ENCODE results near the gene STPG4. TPM values are rescaled to one million over a fixed set of nuclear protein-coding genes. Genes with fewer than 3 reads are reported as not detected.

The STPG4 gene
- total RNA-seq, 1 experiment from 2014 or later = 10.6 TPM

DNA sequence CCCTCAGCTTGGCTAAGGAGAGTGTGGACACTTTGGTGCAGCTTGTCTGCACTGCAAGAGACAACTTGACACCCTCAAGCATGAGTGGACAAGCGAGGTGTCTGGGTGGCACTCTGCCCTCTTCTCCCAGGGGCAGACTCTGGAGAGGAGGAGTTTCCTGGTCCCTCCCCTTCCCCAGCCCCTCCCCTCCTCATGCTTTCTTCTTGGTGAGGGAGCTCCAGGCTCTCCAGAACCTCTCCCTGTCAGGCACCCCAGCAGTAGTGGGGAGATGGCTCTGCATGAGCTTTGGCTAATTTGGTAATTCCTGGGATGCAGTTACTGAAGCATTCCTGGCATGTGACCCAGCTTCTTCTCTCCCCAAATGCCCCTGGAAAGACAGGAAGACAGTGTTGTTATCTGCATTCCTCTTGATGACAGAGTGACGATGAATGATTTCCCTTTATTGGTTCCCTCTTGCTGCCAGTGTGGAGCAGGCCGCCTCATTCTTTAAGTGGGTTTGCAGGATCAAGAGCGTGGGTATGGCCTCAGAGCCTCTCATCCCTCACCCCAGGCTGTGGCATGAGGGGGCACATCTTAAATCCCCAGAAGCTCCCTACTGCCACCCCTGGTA lies 89.2 kb downstream of the STPG4 start (continued):
- TF ChIP-seq, protein P1, sequence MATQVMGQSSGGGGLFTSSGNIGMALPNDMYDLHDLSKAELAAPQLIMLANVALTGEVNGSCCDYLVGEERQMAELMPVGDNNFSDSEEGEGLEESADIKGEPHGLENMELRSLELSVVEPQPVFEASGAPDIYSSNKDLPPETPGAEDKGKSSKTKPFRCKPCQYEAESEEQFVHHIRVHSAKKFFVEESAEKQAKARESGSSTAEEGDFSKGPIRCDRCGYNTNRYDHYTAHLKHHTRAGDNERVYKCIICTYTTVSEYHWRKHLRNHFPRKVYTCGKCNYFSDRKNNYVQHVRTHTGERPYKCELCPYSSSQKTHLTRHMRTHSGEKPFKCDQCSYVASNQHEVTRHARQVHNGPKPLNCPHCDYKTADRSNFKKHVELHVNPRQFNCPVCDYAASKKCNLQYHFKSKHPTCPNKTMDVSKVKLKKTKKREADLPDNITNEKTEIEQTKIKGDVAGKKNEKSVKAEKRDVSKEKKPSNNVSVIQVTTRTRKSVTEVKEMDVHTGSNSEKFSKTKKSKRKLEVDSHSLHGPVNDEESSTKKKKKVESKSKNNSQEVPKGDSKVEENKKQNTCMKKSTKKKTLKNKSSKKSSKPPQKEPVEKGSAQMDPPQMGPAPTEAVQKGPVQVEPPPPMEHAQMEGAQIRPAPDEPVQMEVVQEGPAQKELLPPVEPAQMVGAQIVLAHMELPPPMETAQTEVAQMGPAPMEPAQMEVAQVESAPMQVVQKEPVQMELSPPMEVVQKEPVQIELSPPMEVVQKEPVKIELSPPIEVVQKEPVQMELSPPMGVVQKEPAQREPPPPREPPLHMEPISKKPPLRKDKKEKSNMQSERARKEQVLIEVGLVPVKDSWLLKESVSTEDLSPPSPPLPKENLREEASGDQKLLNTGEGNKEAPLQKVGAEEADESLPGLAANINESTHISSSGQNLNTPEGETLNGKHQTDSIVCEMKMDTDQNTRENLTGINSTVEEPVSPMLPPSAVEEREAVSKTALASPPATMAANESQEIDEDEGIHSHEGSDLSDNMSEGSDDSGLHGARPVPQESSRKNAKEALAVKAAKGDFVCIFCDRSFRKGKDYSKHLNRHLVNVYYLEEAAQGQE (IDR thresholded peaks at IDR 0.05; ENCODE audit: low read depth) = no peak

DNA sequence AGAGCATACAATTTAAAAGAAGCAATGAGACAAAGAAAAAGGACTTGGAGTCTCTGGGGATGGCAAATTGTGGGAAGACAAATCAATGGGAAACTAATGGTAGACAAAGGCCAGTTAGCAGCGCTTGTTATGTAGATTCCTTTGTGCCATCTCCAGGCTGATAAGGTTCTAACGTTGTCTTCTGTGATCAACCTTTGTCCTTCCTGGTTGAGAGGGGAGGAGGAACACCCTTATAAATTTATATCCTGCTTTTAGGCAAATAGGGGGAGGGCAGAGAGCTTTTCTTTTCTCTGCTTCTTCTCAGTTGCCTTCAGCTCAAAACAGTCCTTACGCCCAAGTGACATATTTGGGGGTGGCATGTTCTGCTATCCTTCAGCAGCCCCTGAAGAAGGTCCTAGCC lies 89.8 kb downstream of the STPG4 start:
- Histone ChIP-seq H4K20me1 (ENCODE audit: insufficient read depth) (no peaks in the 10 kb centered on the region), H3K27me3 (ENCODE audit: insufficient read depth, low read length) (no peaks in the 10 kb centered on the region), H3K36me3 (ENCODE audit: control insufficient read depth in 1 of 2, insufficient read depth in 2 of 2, low read length in 2 of 2) (no peaks in the 10 kb centered on the region), H3K9ac (ENCODE audit: low read length) (peak overlapping the region; percentile 47), H3K27ac (ENCODE audit: low read depth, low read length) (no peak overlapping the region; the same call in 1 of the 2 replicates), H3K9me3 (ENCODE audit: control insufficient read depth in 1 of 2, insufficient read depth in 1 of 2, low read depth in 1 of 2, low read length in 2 of 2) (no peaks in the 10 kb centered on the region), H3K79me2 (ENCODE audit: insufficient read depth, low read length) (peaks cover 44% of the 10 kb centered on the region), H3K4me1 (ENCODE audit: control insufficient read depth in 1 of 2, insufficient read depth in 2 of 2, low read length in 2 of 2) (peaks cover 36 to 75% of the 10 kb centered on the region in 2 experiments), H2AFZ (ENCODE audit: low read depth, low read length, poor library complexity, severe bottlenecking) (no peak overlapping the region), H3K4me3 (replicated peaks in 1 of 2; ENCODE audit: low read depth in 1 of 2, low read length in 2 of 2) (no peak overlapping the region; a peak in 1 of 4 replicates), H3K9me2 (ENCODE audit: insufficient read depth) (no peaks in the 10 kb centered on the region), H3K4me2 (ENCODE audit: low read length) (peak overlapping the region; percentile 70)
- intact Hi-C loops (cut with micrococcal nuclease) = no loop called here
- BruUV-seq (replicated peaks) = no TSS peak
- DNase-seq (ENCODE audit: low read depth, low spot score) = no peak
- ChIA-PET POLR2A (interaction anchor here (1.9 kb wide), 1 partner anchor 12 kb away, joined by 7 read pairs; no protein-coding TSS in a partner anchor), RAD21 (ENCODE audit: low non-redundant PET in 1 of 2, low total read pairs in 2 of 2, uncharacterized antibody in 2 of 2, unreplicated experiment in 2 of 2) (no interaction called here), CTCF (no interaction called here)
- no peak for ATAC-seq
- TF ChIP-seq JUND (IDR thresholded peaks at IDR 0.05) = no peak
- TF ChIP-seq ELF1 (IDR thresholded peaks at IDR 0.05; ENCODE audit: borderline replicate concordance, low read depth) = no peak
- TF ChIP-seq, protein P2, sequence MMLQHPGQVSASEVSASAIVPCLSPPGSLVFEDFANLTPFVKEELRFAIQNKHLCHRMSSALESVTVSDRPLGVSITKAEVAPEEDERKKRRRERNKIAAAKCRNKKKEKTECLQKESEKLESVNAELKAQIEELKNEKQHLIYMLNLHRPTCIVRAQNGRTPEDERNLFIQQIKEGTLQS (IDR thresholded peaks at IDR 0.05) = no peak
- TF ChIP-seq SRF (IDR thresholded peaks at IDR 0.05; ENCODE audit: low read depth) = no peak
- TF ChIP-seq ZFX (IDR thresholded peaks at IDR 0.05) = no peak
- no peak for TF ChIP-seq TCF7L2 (IDR thresholded peaks at IDR 0.05; ENCODE audit: borderline replicate concordance, extremely low read depth, insufficient read depth, insufficient read length)
- no peak for TF ChIP-seq YY1 (IDR thresholded peaks at IDR 0.05; ENCODE audit: extremely low read depth, insufficient replicate concordance, low read depth, low read length)
- no peak for TF ChIP-seq SP1 (IDR thresholded peaks at IDR 0.05; ENCODE audit: low read depth)
- no peak for TF ChIP-seq RAD21 (IDR thresholded peaks at IDR 0.05; ENCODE audit: low read depth)
- TF ChIP-seq ZNF274 (IDR thresholded peaks at IDR 0.05; ENCODE audit: low read depth, low read length) = no peak
- TF ChIP-seq POLR2AphosphoS5 (IDR thresholded peaks at IDR 0.05; ENCODE audit: low read depth, low read length) = no peak
- TF ChIP-seq CEBPB (IDR thresholded peaks at IDR 0.05; ENCODE audit: low read depth) = no peak
- TF ChIP-seq, protein P3, sequence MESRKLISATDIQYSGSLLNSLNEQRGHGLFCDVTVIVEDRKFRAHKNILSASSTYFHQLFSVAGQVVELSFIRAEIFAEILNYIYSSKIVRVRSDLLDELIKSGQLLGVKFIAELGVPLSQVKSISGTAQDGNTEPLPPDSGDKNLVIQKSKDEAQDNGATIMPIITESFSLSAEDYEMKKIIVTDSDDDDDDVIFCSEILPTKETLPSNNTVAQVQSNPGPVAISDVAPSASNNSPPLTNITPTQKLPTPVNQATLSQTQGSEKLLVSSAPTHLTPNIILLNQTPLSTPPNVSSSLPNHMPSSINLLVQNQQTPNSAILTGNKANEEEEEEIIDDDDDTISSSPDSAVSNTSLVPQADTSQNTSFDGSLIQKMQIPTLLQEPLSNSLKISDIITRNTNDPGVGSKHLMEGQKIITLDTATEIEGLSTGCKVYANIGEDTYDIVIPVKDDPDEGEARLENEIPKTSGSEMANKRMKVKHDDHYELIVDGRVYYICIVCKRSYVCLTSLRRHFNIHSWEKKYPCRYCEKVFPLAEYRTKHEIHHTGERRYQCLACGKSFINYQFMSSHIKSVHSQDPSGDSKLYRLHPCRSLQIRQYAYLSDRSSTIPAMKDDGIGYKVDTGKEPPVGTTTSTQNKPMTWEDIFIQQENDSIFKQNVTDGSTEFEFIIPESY (IDR thresholded peaks at IDR 0.05; ENCODE audit: extremely low read depth, insufficient replicate concordance, low read length) = no peak
- TF ChIP-seq, protein P4, sequence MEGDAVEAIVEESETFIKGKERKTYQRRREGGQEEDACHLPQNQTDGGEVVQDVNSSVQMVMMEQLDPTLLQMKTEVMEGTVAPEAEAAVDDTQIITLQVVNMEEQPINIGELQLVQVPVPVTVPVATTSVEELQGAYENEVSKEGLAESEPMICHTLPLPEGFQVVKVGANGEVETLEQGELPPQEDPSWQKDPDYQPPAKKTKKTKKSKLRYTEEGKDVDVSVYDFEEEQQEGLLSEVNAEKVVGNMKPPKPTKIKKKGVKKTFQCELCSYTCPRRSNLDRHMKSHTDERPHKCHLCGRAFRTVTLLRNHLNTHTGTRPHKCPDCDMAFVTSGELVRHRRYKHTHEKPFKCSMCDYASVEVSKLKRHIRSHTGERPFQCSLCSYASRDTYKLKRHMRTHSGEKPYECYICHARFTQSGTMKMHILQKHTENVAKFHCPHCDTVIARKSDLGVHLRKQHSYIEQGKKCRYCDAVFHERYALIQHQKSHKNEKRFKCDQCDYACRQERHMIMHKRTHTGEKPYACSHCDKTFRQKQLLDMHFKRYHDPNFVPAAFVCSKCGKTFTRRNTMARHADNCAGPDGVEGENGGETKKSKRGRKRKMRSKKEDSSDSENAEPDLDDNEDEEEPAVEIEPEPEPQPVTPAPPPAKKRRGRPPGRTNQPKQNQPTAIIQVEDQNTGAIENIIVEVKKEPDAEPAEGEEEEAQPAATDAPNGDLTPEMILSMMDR (IDR thresholded peaks at IDR 0.05 in 2 of 3, conservative IDR thresholded peaks at IDR 0.05 in 1 of 3; ENCODE audit: borderline replicate concordance in 1 of 3, insufficient read depth in 1 of 3, low read depth in 2 of 3, low read length in 2 of 3) = no peak
- no peak for TF ChIP-seq CBX3 (IDR thresholded peaks at IDR 0.05; ENCODE audit: low read depth)
- TF ChIP-seq EZH2phosphoT487 (IDR thresholded peaks at IDR 0.05; ENCODE audit: borderline replicate concordance) = no peak
- no peak for TF ChIP-seq SIN3A (IDR thresholded peaks at IDR 0.05; ENCODE audit: low read depth)
